ENCODE results near the gene DVL2. TPM values are rescaled to one million over a fixed set of nuclear protein-coding genes. Genes with fewer than 3 reads are reported as not detected.

The DVL2 gene
- total RNA-seq, 4 donors from 2014 or later = 35.9 to 182 (median 69.2) TPM

- H3K36me3 ChIP-seq = no peaks in the 10 kb centered on the region
- no peak overlapping the region for H3K27ac ChIP-seq
- no peak overlapping the region for H3K4me3 ChIP-seq
- H3K4me1 ChIP-seq = peaks cover 3 to 15% (median 5%) of the 10 kb centered on the region in 4 donors
- H3K9me3 ChIP-seq = no peaks in the 10 kb centered on the region
- no peak for DNase-seq
- no peaks in the 10 kb centered on the region for H3K27me3 ChIP-seq
- 92% methylated on average over 16 of the region's 16 CpGs; no CpG with 5 or more reads in 1 of the 2 donors for WGBS, 2 donors (ENCODE audit: low coverage in 1 of 2)
- in situ Hi-C loops (cut with MboI; ENCODE audit: low pct_ligation_motif_present in 1 of 4, low pct_unique_long_range_greater_than_20kb in 1 of 4, low sequenced_read_pairs in 3 of 4) (no loop called here), intact Hi-C loops (cut with DNase I; ENCODE audit: low total_unique reads) (no loop called here)
- TF ChIP-seq POLR2A (IDR thresholded peaks at IDR 0.05) (no peak), EP300 (IDR thresholded peaks at IDR 0.05; ENCODE audit: low read depth) (no peak), POLR2AphosphoS5 (IDR thresholded peaks at IDR 0.05) (no peak)
- TF ChIP-seq, protein P1, sequence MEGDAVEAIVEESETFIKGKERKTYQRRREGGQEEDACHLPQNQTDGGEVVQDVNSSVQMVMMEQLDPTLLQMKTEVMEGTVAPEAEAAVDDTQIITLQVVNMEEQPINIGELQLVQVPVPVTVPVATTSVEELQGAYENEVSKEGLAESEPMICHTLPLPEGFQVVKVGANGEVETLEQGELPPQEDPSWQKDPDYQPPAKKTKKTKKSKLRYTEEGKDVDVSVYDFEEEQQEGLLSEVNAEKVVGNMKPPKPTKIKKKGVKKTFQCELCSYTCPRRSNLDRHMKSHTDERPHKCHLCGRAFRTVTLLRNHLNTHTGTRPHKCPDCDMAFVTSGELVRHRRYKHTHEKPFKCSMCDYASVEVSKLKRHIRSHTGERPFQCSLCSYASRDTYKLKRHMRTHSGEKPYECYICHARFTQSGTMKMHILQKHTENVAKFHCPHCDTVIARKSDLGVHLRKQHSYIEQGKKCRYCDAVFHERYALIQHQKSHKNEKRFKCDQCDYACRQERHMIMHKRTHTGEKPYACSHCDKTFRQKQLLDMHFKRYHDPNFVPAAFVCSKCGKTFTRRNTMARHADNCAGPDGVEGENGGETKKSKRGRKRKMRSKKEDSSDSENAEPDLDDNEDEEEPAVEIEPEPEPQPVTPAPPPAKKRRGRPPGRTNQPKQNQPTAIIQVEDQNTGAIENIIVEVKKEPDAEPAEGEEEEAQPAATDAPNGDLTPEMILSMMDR (IDR thresholded peaks at IDR 0.05) = no peak
Observed at GRCh38 chr17:7203391-7203790, 30.9 kb downstream of the DVL2 start.

- Histone ChIP-seq H3K27ac (no peak overlapping the region), H3K4me1 (no peaks in the 10 kb centered on the region), H3K27me3 (no peaks in the 10 kb centered on the region), H3K36me3 (no peaks in the 10 kb centered on the region), H3K9me3 (no peaks in the 10 kb centered on the region), H3K4me3 (no peak overlapping the region)
- no peak for DNase-seq
- in situ Hi-C loops (cut with MboI; ENCODE audit: low pct_ligation_motif_present in 1 of 4, low pct_unique_long_range_greater_than_20kb in 1 of 4, low sequenced_read_pairs in 3 of 4) (no loop called here), intact Hi-C loops (cut with DNase I; ENCODE audit: low total_unique reads) (no loop called here)
- no peak for TF ChIP-seq POLR2A (IDR thresholded peaks at IDR 0.05)
- TF ChIP-seq POLR2AphosphoS5 (IDR thresholded peaks at IDR 0.05) = no peak
- TF ChIP-seq, protein P1 (IDR thresholded peaks at IDR 0.05) = no peak
- TF ChIP-seq EP300 (IDR thresholded peaks at IDR 0.05; ENCODE audit: low read depth) = no peak
- 90 to 91% methylated on average over 3 to 22 of the region's 22 CpGs for WGBS, 2 donors (ENCODE audit: low coverage in 1 of 2)
Observed at GRCh38 chr17:7196651-7197401, 37.5 kb downstream of the DVL2 start.

DNA sequence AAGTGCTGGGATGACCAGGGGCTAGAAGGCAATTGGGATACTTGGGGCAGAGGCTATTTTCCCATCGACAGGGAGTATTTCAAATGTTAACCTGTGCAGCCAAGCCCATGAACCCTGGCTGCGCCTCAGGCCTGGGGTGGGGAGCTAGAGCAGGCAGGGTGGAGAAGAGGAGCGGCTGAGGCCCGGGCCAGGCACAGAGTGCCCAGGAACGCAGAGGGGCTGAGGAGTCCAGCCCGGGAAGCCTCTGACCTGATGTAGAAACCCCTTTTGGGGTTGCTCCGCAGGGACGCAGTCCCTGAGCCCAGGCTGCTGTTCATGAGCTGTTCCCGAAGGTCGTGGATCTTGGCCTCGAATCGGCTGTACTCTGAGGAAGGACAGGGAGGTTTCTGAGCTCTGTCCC is 38.3 kb downstream of the DVL2 start:
- intact Hi-C loops (cut with DNase I; ENCODE audit: low total_unique reads) = no loop called here
- in situ Hi-C loops (cut with MboI; ENCODE audit: low pct_ligation_motif_present in 1 of 4, low pct_unique_long_range_greater_than_20kb in 1 of 4, low sequenced_read_pairs in 3 of 4) = no loop called here
- Histone ChIP-seq H3K4me1 (no peaks in the 10 kb centered on the region), H3K9me3 (no peaks in the 10 kb centered on the region), H3K27me3 (no peaks in the 10 kb centered on the region), H3K4me3 (no peak overlapping the region), H3K27ac (no peak overlapping the region), H3K36me3 (no peaks in the 10 kb centered on the region)
- no peak for TF ChIP-seq POLR2AphosphoS5 (IDR thresholded peaks at IDR 0.05)
- TF ChIP-seq POLR2A (IDR thresholded peaks at IDR 0.05) = no peak
- no peak for TF ChIP-seq EP300 (IDR thresholded peaks at IDR 0.05; ENCODE audit: low read depth)
- TF ChIP-seq, protein P1 (IDR thresholded peaks at IDR 0.05) = no peak
- WGBS, 2 donors (ENCODE audit: low coverage in 1 of 2) = 91 to 100% methylated on average over 1 to 12 of the region's 12 CpGs
- no peak for DNase-seq

GRCh38 chr17:7192271-7192937 is 41.9 kb downstream of the DVL2 start:
- Histone ChIP-seq H3K27ac (no peak overlapping the region), H3K9me3 (no peaks in the 10 kb centered on the region), H3K27me3 (no peaks in the 10 kb centered on the region), H3K36me3 (no peaks in the 10 kb centered on the region), H3K4me1 (no peaks in the 10 kb centered on the region), H3K4me3 (no peak overlapping the region)
- no peak for DNase-seq
- intact Hi-C loops (cut with DNase I; ENCODE audit: low total_unique reads) = no loop called here
- 79 to 80% methylated on average over 6 to 12 of the region's 12 CpGs for WGBS, 2 donors (ENCODE audit: low coverage in 1 of 2)
- TF ChIP-seq, protein P1 (IDR thresholded peaks at IDR 0.05) = no peak
- TF ChIP-seq POLR2AphosphoS5 (IDR thresholded peaks at IDR 0.05) = no peak
- no peak for TF ChIP-seq POLR2A (IDR thresholded peaks at IDR 0.05)
- TF ChIP-seq EP300 (IDR thresholded peaks at IDR 0.05; ENCODE audit: low read depth) = no peak
- in situ Hi-C loops (cut with MboI; ENCODE audit: low pct_ligation_motif_present in 1 of 4, low pct_unique_long_range_greater_than_20kb in 1 of 4, low sequenced_read_pairs in 3 of 4) = no loop called here
